Right atrium auricular region (tissue), 2 donors: ENCODE data around the gene UGT8. TPM values are rescaled to one million over a fixed set of nuclear protein-coding genes. Genes with fewer than 3 reads are reported as not detected.

Experiments
- DNase-seq: peaks from one replicate; pipeline ENCODE4 v3.0.0-alpha.2; 2019; ENCODE audit warnings: low spot score
- H3K27ac ChIP-seq, 2 donors: fragments of 200-600 bp; sonication (generic); 1 replicate in 1 of 2; 2 replicates in 1 of 2; pipeline ENCODE4 v1.5.1; 2016 to 2019
- H3K27me3 ChIP-seq, 2 donors: fragments of 200-600 bp; sonication (generic); one replicate each; pipeline versions ENCODE4 v1.5.1 to v1.6.0; 2017 to 2019
- H3K36me3 ChIP-seq: fragments of 200-600 bp; sonication (generic); one replicate; pipeline ENCODE4 v1.5.1; 2016
- H3K4me1 ChIP-seq, 2 donors: fragments of 200-600 bp; sonication (generic); one replicate each; pipeline versions ENCODE4 v1.5.1 to v1.6.0; 2017 to 2019
- H3K4me3 ChIP-seq, 2 donors: fragments of 200-600 bp; sonication (generic); 1 replicate in 1 of 2; 2 replicates in 1 of 2; pipeline ENCODE4 v1.5.1; 2017 to 2019; ENCODE audit warnings: mild to moderate bottlenecking in 1 of 2, moderate library complexity in 1 of 2
- H3K9me3 ChIP-seq, 2 donors: fragments of 200-600 bp; sonication (generic); one replicate each; pipeline ENCODE4 v1.5.1; 2019
- CTCF ChIP-seq, 2 donors: fragments of 200-600 bp; sonication (generic); IDR thresholded peaks; one replicate each; pipeline ENCODE4 v1.5.1; 2019; ENCODE audit warnings: antibody characterized with exemption in 2 of 2
- microRNA counts, 2 donors: library from miRNA; unstranded; fragments of <30 nt; microRNA quantifications; one replicate each; lab custom pipeline; 2016 to 2017
- microRNA-seq, 2 donors: library from miRNA; unstranded; fragments of <30 nt; microRNA quantifications; one replicate each; pipeline ENCODE4, GENCODE V29; 2016 to 2017; ENCODE audit warnings: borderline number of aligned reads in 2 of 2, borderline replicate concordance in 1 of 2
- total RNA-seq, 2 donors: library from RNA; depleted of rRNA; stranded (reverse); fragments of >200 nt; gene quantifications; one replicate each; pipeline ENCODE4 v1.1.0, GENCODE V29; 2016

UGT8 gene
- total RNA-seq, 2 donors from 2014 or later: 0.11 TPM; not detected in 1

GRCh38 chr4:114701491-114701890, 102.9 kb downstream of the UGT8 start:
- H3K4me3 ChIP-seq: no peak overlapping the region
- no peaks in the 10 kb centered on the region for H3K9me3 ChIP-seq
- no peaks in the 10 kb centered on the region for H3K36me3 ChIP-seq
- H3K27ac ChIP-seq: no peak overlapping the region
- TF ChIP-seq CTCF (IDR thresholded peaks at IDR 0.05): no peak
- H3K4me1 ChIP-seq: no peaks in the 10 kb centered on the region
- H3K27me3 ChIP-seq: no peaks in the 10 kb centered on the region
- no peak for DNase-seq

GRCh38 chr4:114717432-114717831, 118.8 kb downstream of the UGT8 start:
- Histone ChIP-seq H3K27ac (no peak overlapping the region), H3K4me3 (no peak overlapping the region)
- no peak for TF ChIP-seq CTCF (IDR thresholded peaks at IDR 0.05)

GRCh38 chr4:114725066-114725465, 126.5 kb downstream of the UGT8 start:
- DNase-seq: no peak
- no peak overlapping the region for H3K4me3 ChIP-seq
- H3K36me3 ChIP-seq: no peaks in the 10 kb centered on the region
- H3K27me3 ChIP-seq: no peaks in the 10 kb centered on the region
- no peaks in the 10 kb centered on the region for H3K4me1 ChIP-seq
- H3K9me3 ChIP-seq: no peaks in the 10 kb centered on the region
- H3K27ac ChIP-seq: no peak overlapping the region
- no peak for TF ChIP-seq CTCF (IDR thresholded peaks at IDR 0.05)

More at GRCh38 chr4:114717432-114717831, 118.8 kb downstream of the UGT8 start:
- no peak for DNase-seq
- Histone ChIP-seq H3K27me3 (no peaks in the 10 kb centered on the region), H3K36me3 (no peaks in the 10 kb centered on the region), H3K4me1 (no peaks in the 10 kb centered on the region), H3K9me3 (no peaks in the 10 kb centered on the region)

- Histone ChIP-seq H3K36me3 (no peaks in the 10 kb centered on the region), H3K4me3 (no peak overlapping the region), H3K27me3 (no peaks in the 10 kb centered on the region), H3K4me1 (no peaks in the 10 kb centered on the region), H3K9me3 (no peaks in the 10 kb centered on the region), H3K27ac (no peak overlapping the region)
- DNase-seq: no peak
- TF ChIP-seq CTCF (IDR thresholded peaks at IDR 0.05): no peak
Measured at GRCh38 chr4:114727461-114727860, 128.9 kb downstream of the UGT8 start.

MicroRNAs encoded within 50 kb of the gene (microRNA counts, 767-probe panel; counts per million panel counts)
- microRNA hsa-miR-577 (lab: Ali Mortazavi, UCI): 0 to 697 counts per million in 2 donors

Small RNA genes within 50 kb of the gene (microRNA-seq; reads per million reads assigned to microRNA genes)
- gene MIR577: 0 to 0.71 reads per million in 2 donors
